Natural killer cell treated with Interleukin-12 subunit alpha and Interleukin-12 subunit beta and Interleukin-15 and Interleukin-18, amount 100 ng/mL, for 72 hours (primary cell): ENCODE measurements around the gene PTPRA. TPM values are rescaled to one million over a fixed set of nuclear protein-coding genes. Genes with fewer than 3 reads are reported as not detected.

Experiments
- ATAC-seq, 2 donors: fragments of 150-1000 bp; cut with Tn5 transposase in 1 of 2; sonication (Bioruptor Pico), chemical (Tn5 transposase) in 1 of 2; 2 replicates each; pipeline ENCODE4 v1.10.0; 2021
- DNase-seq: peaks from one replicate; pipeline ENCODE4 v3.0.0; 2022; ENCODE audit warnings: low spot score
- H3K27ac Mint-ChIP-seq, 2 donors: 1 replicate in 1 of 2; 2 replicates in 1 of 2; pipeline ENCODE4 v1.8.0; 2022; ENCODE audit warnings: mixed read lengths in 2 of 2, mild to moderate bottlenecking in 1 of 2, moderate library complexity in 1 of 2
- H3K27me3 Mint-ChIP-seq, 2 donors: 1 replicate in 1 of 2; 2 replicates in 1 of 2; pipeline ENCODE4 v1.8.0; 2022; ENCODE audit warnings: mixed read lengths in 2 of 2
- H3K36me3 Mint-ChIP-seq: one replicate; pipeline ENCODE4 v1.8.0; 2022; ENCODE audit warnings: mixed read lengths
- H3K4me1 Mint-ChIP-seq, 2 donors: 1 replicate in 1 of 2; 2 replicates in 1 of 2; pipeline ENCODE4 v1.8.0; 2022; ENCODE audit warnings: low read depth in 2 of 2, mixed read lengths in 2 of 2, mild to moderate bottlenecking in 1 of 2
- H3K4me3 Mint-ChIP-seq: one replicate; pipeline ENCODE4 v1.8.0; 2022; ENCODE audit warnings: mixed read lengths
- H3K9me3 Mint-ChIP-seq: 2 replicates; pipeline ENCODE4 v1.8.0; 2022; ENCODE audit warnings: mixed read lengths
- total RNA-seq, 2 donors: library from RNA; stranded (reverse); gene quantifications; one replicate each; pipeline ENCODE4 v1.2.3, GENCODE V29; 2022

The PTPRA gene
- total RNA-seq, 2 donors from 2014 or later, result 50.4 to 76.0 TPM

DNA sequence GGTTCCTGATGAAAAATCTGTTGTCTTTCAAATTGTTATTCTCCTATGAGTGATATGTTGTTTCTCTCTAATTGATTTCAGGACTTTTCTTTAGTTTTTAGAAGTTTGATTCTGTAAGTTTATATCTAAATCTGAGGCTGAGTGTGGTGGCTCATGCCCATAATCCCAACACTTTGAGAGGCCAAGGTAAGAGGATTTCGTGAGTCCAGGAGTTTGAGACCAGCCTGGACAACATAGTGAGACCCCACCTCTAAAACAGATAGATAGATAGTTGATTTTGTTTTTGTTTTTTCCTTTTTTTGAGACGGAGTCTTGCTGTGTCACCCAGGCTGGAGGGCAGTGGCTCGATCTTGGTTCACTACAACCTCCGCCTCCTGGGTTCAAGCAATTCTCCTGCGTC is 64.6 kb downstream of the PTPRA start:
- Mint-ChIP-seq H3K36me3 (no peaks in the 10 kb centered on the region), H3K27me3 (no peaks in the 10 kb centered on the region), H3K9me3 (no peaks in the 10 kb centered on the region), H3K27ac (no peak overlapping the region), H3K4me1 (peaks cover 23 to 28% of the 10 kb centered on the region in 2 donors), H3K4me3 (no peak overlapping the region)
- DNase-seq (no peak), ATAC-seq (no peak)

DNA sequence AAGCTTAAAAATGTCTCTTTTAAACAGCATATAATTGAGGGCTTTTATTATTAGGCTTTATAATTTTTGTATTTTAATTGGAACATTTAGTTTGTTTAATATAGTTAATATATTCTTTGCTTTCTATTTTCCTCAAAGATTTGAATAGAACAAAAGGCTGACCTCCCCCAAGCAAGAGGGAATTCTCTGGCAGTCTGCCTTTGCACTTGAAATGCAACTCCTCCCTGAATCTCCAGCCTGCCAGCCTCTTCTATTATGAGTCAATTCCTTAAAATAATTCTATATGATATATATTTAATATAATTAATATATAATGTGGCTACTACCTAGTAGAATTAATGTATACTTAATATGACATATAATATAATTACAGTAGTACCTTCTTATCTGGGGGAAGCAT is 69.2 kb downstream of the PTPRA start:
- peaks cover 37 to 38% of the 10 kb centered on the region in 2 donors for H3K4me1 Mint-ChIP-seq
- H3K9me3 Mint-ChIP-seq, result no peaks in the 10 kb centered on the region
- ATAC-seq (no peak), DNase-seq (no peak)
- no peak overlapping the region for H3K4me3 Mint-ChIP-seq
- H3K27me3 Mint-ChIP-seq, result no peaks in the 10 kb centered on the region
- H3K27ac Mint-ChIP-seq, result no peak overlapping the region
- no peaks in the 10 kb centered on the region for H3K36me3 Mint-ChIP-seq

DNA sequence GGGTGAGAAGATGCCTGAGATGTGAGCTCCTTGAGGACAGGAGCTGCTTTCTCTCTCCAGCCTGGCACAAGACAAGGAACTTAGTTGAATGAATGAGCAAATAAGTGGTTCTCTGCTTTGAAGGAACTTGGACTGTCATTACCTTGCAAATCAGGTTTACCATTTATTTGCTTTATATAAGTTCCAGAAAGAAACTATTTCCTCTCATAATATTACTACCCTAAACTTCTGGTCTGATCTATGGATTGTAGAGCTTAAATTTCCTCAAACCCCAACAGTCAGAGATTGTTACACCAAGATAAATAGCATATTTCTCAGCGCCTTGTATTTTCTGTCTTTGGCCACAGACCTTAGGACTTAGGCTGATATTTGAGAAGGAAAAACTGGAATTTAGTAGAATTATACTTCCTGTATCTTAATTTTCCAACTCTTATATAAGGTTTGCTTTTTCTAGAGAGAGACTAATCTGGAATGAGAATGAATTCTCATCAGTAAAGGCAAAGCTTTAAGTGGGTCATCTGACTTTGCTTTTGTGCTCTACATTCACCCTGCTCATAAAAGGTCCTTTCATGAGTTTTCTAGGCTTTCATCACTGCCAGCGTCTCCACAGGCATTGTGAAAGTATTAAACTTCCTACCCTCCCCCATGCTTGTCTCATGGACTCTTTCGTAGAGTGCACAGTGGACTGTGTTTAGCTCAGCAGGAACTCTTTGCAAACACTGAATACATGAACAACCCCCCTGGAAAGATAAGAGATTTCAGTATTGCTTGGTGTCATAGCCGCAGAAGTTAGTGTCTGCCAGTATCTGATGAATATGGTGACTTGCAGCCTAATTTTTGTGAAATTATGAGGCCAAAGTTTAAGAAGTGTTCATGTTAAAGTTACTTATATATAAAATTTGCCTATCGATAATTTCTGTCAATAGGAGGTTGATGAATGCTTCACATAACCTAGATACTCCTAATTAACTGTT is 74.0 kb downstream of the PTPRA start:
- peak; percentile 53 to 57 for ATAC-seq
- H3K4me1 Mint-ChIP-seq, result peaks cover 13 to 30% of the 10 kb centered on the region in 2 donors
- no peaks in the 10 kb centered on the region for H3K36me3 Mint-ChIP-seq
- peak overlapping the region; percentile 52 to 54 for H3K27ac Mint-ChIP-seq
- DNase-seq, result no peak
- H3K4me3 Mint-ChIP-seq, result peak overlapping the region; percentile 33
- no peaks in the 10 kb centered on the region for H3K27me3 Mint-ChIP-seq
- H3K9me3 Mint-ChIP-seq, result no peaks in the 10 kb centered on the region

DNA sequence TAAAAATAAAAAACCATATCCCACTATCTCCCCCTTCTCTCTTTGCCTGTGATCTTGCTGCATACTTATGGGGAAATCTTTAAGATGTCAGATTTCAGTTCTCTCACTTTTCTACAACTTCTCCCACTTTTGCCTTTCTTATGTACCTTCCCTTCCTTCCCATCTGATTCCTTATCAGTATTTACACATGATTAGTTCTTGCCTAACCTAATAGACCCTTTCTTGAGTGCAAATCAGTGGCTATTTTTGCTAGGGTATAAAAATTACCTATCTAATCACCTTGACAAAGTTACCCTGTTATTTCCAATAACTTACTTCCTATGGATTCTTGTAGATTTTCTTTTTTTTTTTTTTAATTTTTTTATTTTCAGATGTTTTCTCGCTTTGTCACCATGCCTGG is 75.7 kb downstream of the PTPRA start:
- H3K4me3 Mint-ChIP-seq, result no peak overlapping the region
- DNase-seq (no peak), ATAC-seq (no peak)
- no peaks in the 10 kb centered on the region for H3K27me3 Mint-ChIP-seq
- peaks cover 13 to 28% of the 10 kb centered on the region in 2 donors for H3K4me1 Mint-ChIP-seq
- no peaks in the 10 kb centered on the region for H3K9me3 Mint-ChIP-seq
- H3K36me3 Mint-ChIP-seq, result no peaks in the 10 kb centered on the region
- no peak overlapping the region for H3K27ac Mint-ChIP-seq

- no peak overlapping the region for H3K27ac Mint-ChIP-seq
- ATAC-seq, result no peak
- no peaks in the 10 kb centered on the region for H3K9me3 Mint-ChIP-seq
- no peak overlapping the region for H3K4me3 Mint-ChIP-seq
- H3K27me3 Mint-ChIP-seq, result no peaks in the 10 kb centered on the region
- peaks cover 14 to 23% of the 10 kb centered on the region in 2 donors for H3K4me1 Mint-ChIP-seq
- peaks cover 6% of the 10 kb centered on the region for H3K36me3 Mint-ChIP-seq
- no peak for DNase-seq
These were observed 79.5 kb downstream of the PTPRA start for GRCh38 chr20:2952766-2953165.

- Mint-ChIP-seq H3K27me3 (no peaks in the 10 kb centered on the region), H3K4me3 (no peak overlapping the region), H3K9me3 (no peaks in the 10 kb centered on the region), H3K36me3 (peaks cover 8% of the 10 kb centered on the region), H3K27ac (peak overlapping the region in 1 of 2 donors; percentile 11), H3K4me1 (peaks cover 14 to 27% of the 10 kb centered on the region in 2 donors)
- ATAC-seq (no peak), DNase-seq (no peak)
These were observed 82.1 kb downstream of the PTPRA start for GRCh38 chr20:2955257-2955970.

GRCh38 chr20:2956480-2956879 is 83.2 kb downstream of the PTPRA start:
- peaks cover 14 to 25% of the 10 kb centered on the region in 2 donors for H3K4me1 Mint-ChIP-seq

DNA sequence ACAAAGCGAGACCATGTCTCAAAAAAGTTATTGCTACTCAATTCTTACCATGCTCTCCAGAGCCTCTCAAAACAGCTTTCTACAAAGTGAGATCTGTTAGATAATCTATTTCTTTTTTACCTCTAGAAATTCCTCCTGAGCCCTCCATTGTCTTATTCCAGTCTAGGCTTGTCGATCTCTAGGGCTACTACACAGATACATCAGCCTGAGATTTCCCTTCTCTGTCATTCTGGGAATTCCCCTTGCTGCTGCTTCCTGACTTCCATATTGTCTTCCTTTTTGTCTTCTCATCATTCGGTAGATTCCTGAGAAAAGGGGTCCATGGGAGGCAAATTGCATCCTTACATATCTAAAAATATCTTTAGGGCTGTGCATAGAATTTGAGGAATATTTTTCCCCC is 94.6 kb downstream of the PTPRA start:
- no peak for DNase-seq
- peak overlapping the region in 1 of 2 donors; percentile 37 for H3K27ac Mint-ChIP-seq
- H3K4me1 Mint-ChIP-seq, result peaks cover 5 to 11% of the 10 kb centered on the region in 2 donors
- peaks cover 10% of the 10 kb centered on the region for H3K36me3 Mint-ChIP-seq
- H3K9me3 Mint-ChIP-seq, result no peaks in the 10 kb centered on the region
- no peak overlapping the region for H3K4me3 Mint-ChIP-seq
- ATAC-seq, result no peak
- no peaks in the 10 kb centered on the region for H3K27me3 Mint-ChIP-seq

More at GRCh38 chr20:2956480-2956879, 83.2 kb downstream of the PTPRA start:
- no peak overlapping the region for H3K4me3 Mint-ChIP-seq
- no peak for ATAC-seq
- H3K27ac Mint-ChIP-seq, result no peak overlapping the region
- H3K9me3 Mint-ChIP-seq, result no peaks in the 10 kb centered on the region
- H3K27me3 Mint-ChIP-seq, result no peaks in the 10 kb centered on the region
- no peak for DNase-seq
- peaks cover 8% of the 10 kb centered on the region for H3K36me3 Mint-ChIP-seq

GRCh38 chr20:2972126-2972525 is 98.8 kb downstream of the PTPRA start:
- Mint-ChIP-seq H3K4me1 (peaks cover 5 to 6% of the 10 kb centered on the region in 2 donors), H3K27me3 (no peaks in the 10 kb centered on the region), H3K4me3 (no peak overlapping the region), H3K9me3 (no peaks in the 10 kb centered on the region), H3K27ac (peak overlapping the region in 1 of 2 donors; percentile 21), H3K36me3 (peaks cover 4% of the 10 kb centered on the region)
- DNase-seq (no peak), ATAC-seq (no peak)

- Mint-ChIP-seq H3K36me3 (no peaks in the 10 kb centered on the region), H3K27ac (peak overlapping the region in 1 of 2 donors; percentile 1), H3K27me3 (no peaks in the 10 kb centered on the region), H3K9me3 (no peaks in the 10 kb centered on the region), H3K4me1 (peaks cover 5 to 9% of the 10 kb centered on the region in 2 donors), H3K4me3 (no peak overlapping the region)
- no peak for DNase-seq
- no peak for ATAC-seq
These were observed 100.3 kb downstream of the PTPRA start for GRCh38 chr20:2973574-2973973.

DNA sequence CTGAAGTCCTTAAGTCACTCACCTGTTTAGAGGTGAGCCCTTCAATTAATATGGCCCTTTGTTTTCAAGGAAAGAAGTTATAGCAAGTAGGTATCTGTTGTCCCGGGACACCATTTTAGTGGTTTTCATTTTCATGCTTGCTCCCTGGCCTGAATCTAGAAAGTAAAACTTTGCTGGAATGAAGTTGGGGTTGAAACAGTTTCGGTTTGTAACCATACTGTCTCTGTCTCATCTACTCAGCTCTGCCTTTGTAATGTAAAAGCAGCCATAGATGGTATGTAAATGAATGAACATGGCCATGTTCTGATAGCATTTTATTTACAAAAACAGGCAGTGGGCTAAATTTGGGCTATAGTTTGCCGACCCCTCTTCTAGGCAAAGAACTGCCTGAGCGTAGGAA is 105.2 kb downstream of the PTPRA start:
- DNase-seq (no peak), ATAC-seq (no peak)
- Mint-ChIP-seq H3K27ac (no peak overlapping the region), H3K9me3 (no peaks in the 10 kb centered on the region), H3K27me3 (no peaks in the 10 kb centered on the region), H3K4me3 (no peak overlapping the region), H3K36me3 (no peaks in the 10 kb centered on the region), H3K4me1 (peaks cover 8 to 19% of the 10 kb centered on the region in 2 donors)

GRCh38 chr20:2981646-2982045 is 108.4 kb downstream of the PTPRA start:
- Mint-ChIP-seq H3K36me3 (peaks cover 5% of the 10 kb centered on the region), H3K27ac (no peak overlapping the region), H3K4me1 (peaks cover 15 to 25% of the 10 kb centered on the region in 2 donors), H3K27me3 (no peaks in the 10 kb centered on the region), H3K9me3 (no peaks in the 10 kb centered on the region), H3K4me3 (no peak overlapping the region)
- ATAC-seq, result no peak
- no peak for DNase-seq

DNA sequence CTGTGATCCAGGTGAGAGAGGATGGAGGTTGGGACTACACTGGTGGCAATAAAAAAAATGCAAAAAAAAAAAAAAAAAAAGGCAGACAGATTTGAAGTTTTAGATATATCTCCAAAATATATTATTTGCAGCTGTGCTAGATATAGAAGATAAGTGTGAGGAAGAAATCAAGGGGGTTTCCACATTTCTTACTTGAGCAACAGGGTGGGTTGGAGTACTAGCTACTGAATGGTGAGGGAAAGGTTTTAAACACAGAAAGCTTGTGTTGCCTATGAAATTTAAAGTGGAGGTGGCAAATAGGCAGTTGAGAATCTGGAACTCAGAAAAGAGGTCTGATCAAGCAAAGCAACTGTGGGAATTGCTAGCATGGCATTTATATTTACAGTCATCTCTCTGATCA is 110.2 kb downstream of the PTPRA start:
- Mint-ChIP-seq H3K4me3 (no peak overlapping the region), H3K27me3 (no peaks in the 10 kb centered on the region), H3K9me3 (no peaks in the 10 kb centered on the region), H3K4me1 (peaks cover 14 to 19% of the 10 kb centered on the region in 2 donors), H3K36me3 (peaks cover 12% of the 10 kb centered on the region), H3K27ac (no peak overlapping the region)
- ATAC-seq, result peak in 1 of 2 donors; percentile 59
- DNase-seq, result no peak

DNA sequence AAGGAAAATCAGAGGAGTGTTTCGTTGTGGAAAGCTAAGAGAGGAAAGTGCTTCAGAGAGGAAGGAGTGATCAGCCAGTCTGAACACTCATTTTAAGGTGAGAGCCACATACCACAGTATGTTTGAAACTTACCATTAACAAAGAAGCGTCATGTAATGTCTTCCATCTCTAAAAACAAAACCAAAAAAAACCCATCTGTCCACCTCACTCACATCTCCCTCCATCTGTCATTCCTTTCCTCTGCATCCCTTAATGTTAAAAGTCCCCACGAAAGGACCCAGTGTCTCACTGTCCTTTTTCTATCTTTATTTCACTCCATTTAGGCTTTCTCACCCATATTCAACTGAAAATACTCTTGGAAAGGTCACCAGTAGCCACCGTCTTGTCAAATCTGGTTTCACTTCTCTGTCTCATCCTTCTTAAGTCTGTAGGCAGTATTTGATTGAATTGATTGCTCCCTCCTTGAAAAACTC is 110.8 kb downstream of the PTPRA start:
- Mint-ChIP-seq H3K27ac (no peak overlapping the region), H3K4me3 (no peak overlapping the region), H3K36me3 (peaks cover 16% of the 10 kb centered on the region), H3K27me3 (no peaks in the 10 kb centered on the region), H3K4me1 (peaks cover 14 to 17% of the 10 kb centered on the region in 2 donors), H3K9me3 (no peaks in the 10 kb centered on the region)
- DNase-seq, result no peak
- ATAC-seq, result peak; percentile 74 to 89
